WTC11 (cell line): ENCODE measurements around the gene CFAP221.

ENCODE experiments used
- CREB1 ChIP-seq: sonication (generic); formaldehyde crosslinking; IDR thresholded peaks from 2 replicates; pipeline ENCODE4 v1.8.0; 2023; ENCODE audit warnings: mild to moderate bottlenecking, missing genetic modification reagents
- FOXP1 ChIP-seq: sonication (generic); formaldehyde crosslinking; IDR thresholded peaks from 2 replicates; pipeline ENCODE4 v1.8.0; 2022; ENCODE audit warnings: missing genetic modification reagents, mild to moderate bottlenecking, moderate library complexity, borderline replicate concordance
- OVOL2 ChIP-seq: fragments of 250-450 bp; sonication (Bioruptor Pico); IDR thresholded peaks from 2 replicates; pipeline ENCODE4 v1.9.0; 2021; ENCODE audit warnings: mild to moderate bottlenecking, borderline replicate concordance
- ZBTB21 ChIP-seq: sonication (generic); formaldehyde crosslinking; IDR thresholded peaks from 2 replicates; pipeline ENCODE4 v1.8.1; 2023; ENCODE audit warnings: mild to moderate bottlenecking, missing genetic modification reagents, borderline replicate concordance
- ZNF263 ChIP-seq: sonication (generic); formaldehyde crosslinking; IDR thresholded peaks from 2 replicates; pipeline ENCODE4 v1.8.1; 2022; ENCODE audit warnings: low read depth, mild to moderate bottlenecking, moderate library complexity, missing genetic modification reagents
- TF ChIP-seq, protein P1 (sequence below): fragments of 200-600 bp; IDR thresholded peaks from 2 replicates; pipeline ENCODE4 v1.8.0; 2022; ENCODE audit warnings: antibody characterized with exemption
- TF ChIP-seq, protein P2 (sequence below): sonication (generic); formaldehyde crosslinking; IDR thresholded peaks from 2 replicates; pipeline ENCODE4 v1.8.0; 2022; ENCODE audit warnings: missing genetic modification reagents

DNA sequence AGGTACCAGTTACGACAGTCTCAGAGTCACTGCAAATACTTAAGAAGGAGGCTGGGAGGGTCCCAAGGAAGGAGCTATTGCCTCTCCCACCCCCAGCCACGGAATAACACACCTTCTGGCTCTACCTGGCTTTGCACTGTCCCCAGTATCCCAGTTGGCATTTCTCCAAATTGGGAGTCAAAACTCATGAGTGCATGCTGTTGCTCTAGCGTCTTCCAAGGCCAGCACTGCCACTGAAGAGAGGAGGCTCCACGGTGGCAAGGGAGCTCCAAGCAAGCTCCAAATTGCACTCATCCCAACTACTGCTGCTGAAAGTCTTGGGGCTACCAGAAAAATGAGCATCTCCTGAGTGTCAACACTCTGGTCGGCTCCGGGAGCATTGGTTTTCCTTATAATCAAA, 21.6 kb upstream of the CFAP221 start:
- TF ChIP-seq OVOL2 (CRISPR knock-in tag) (no peak), CREB1 (CRISPR knock-in tag) (no peak), ZBTB21 (CRISPR knock-in tag) (no peak), ZNF263 (no peak), FOXP1 (CRISPR knock-in tag) (no peak)
- TF ChIP-seq, protein P1, sequence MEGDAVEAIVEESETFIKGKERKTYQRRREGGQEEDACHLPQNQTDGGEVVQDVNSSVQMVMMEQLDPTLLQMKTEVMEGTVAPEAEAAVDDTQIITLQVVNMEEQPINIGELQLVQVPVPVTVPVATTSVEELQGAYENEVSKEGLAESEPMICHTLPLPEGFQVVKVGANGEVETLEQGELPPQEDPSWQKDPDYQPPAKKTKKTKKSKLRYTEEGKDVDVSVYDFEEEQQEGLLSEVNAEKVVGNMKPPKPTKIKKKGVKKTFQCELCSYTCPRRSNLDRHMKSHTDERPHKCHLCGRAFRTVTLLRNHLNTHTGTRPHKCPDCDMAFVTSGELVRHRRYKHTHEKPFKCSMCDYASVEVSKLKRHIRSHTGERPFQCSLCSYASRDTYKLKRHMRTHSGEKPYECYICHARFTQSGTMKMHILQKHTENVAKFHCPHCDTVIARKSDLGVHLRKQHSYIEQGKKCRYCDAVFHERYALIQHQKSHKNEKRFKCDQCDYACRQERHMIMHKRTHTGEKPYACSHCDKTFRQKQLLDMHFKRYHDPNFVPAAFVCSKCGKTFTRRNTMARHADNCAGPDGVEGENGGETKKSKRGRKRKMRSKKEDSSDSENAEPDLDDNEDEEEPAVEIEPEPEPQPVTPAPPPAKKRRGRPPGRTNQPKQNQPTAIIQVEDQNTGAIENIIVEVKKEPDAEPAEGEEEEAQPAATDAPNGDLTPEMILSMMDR: no peak
- TF ChIP-seq, protein P2, sequence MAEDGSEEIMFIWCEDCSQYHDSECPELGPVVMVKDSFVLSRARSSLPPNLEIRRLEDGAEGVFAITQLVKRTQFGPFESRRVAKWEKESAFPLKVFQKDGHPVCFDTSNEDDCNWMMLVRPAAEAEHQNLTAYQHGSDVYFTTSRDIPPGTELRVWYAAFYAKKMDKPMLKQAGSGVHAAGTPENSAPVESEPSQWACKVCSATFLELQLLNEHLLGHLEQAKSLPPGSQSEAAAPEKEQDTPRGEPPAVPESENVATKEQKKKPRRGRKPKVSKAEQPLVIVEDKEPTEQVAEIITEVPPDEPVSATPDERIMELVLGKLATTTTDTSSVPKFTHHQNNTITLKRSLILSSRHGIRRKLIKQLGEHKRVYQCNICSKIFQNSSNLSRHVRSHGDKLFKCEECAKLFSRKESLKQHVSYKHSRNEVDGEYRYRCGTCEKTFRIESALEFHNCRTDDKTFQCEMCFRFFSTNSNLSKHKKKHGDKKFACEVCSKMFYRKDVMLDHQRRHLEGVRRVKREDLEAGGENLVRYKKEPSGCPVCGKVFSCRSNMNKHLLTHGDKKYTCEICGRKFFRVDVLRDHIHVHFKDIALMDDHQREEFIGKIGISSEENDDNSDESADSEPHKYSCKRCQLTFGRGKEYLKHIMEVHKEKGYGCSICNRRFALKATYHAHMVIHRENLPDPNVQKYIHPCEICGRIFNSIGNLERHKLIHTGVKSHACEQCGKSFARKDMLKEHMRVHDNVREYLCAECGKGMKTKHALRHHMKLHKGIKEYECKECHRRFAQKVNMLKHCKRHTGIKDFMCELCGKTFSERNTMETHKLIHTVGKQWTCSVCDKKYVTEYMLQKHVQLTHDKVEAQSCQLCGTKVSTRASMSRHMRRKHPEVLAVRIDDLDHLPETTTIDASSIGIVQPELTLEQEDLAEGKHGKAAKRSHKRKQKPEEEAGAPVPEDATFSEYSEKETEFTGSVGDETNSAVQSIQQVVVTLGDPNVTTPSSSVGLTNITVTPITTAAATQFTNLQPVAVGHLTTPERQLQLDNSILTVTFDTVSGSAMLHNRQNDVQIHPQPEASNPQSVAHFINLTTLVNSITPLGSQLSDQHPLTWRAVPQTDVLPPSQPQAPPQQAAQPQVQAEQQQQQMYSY (CRISPR knock-in tag): no peak
